Right atrium auricular region (tissue), 2 donors: ENCODE measurements around the gene NR1H4. TPM values are rescaled to one million over a fixed set of nuclear protein-coding genes. Genes with fewer than 3 reads are reported as not detected.

ENCODE experiments used
- DNase-seq: peaks from one replicate; pipeline ENCODE4 v3.0.0-alpha.2; 2019; ENCODE audit warnings: low spot score
- H3K27ac ChIP-seq, 2 donors: fragments of 200-600 bp; sonication (generic); 1 replicate in 1 of 2; 2 replicates in 1 of 2; pipeline ENCODE4 v1.5.1; 2016 to 2019
- H3K27me3 ChIP-seq, 2 donors: fragments of 200-600 bp; sonication (generic); one replicate each; pipeline versions ENCODE4 v1.5.1 to v1.6.0; 2017 to 2019
- H3K36me3 ChIP-seq: fragments of 200-600 bp; sonication (generic); one replicate; pipeline ENCODE4 v1.5.1; 2016
- H3K4me1 ChIP-seq, 2 donors: fragments of 200-600 bp; sonication (generic); one replicate each; pipeline versions ENCODE4 v1.5.1 to v1.6.0; 2017 to 2019
- H3K4me3 ChIP-seq, 2 donors: fragments of 200-600 bp; sonication (generic); 1 replicate in 1 of 2; 2 replicates in 1 of 2; pipeline ENCODE4 v1.5.1; 2017 to 2019; ENCODE audit warnings: mild to moderate bottlenecking in 1 of 2, moderate library complexity in 1 of 2
- H3K9me3 ChIP-seq, 2 donors: fragments of 200-600 bp; sonication (generic); one replicate each; pipeline ENCODE4 v1.5.1; 2019
- CTCF ChIP-seq, 2 donors: fragments of 200-600 bp; sonication (generic); IDR thresholded peaks; one replicate each; pipeline ENCODE4 v1.5.1; 2019; ENCODE audit warnings: antibody characterized with exemption in 2 of 2
- total RNA-seq, 2 donors: library from RNA; depleted of rRNA; stranded (reverse); fragments of >200 nt; gene quantifications; one replicate each; pipeline ENCODE4 v1.1.0, GENCODE V29; 2016

The NR1H4 gene
- total RNA-seq, 2 donors from 2014 or later = not detected

GRCh38 chr12:100608776-100609175 is 135.1 kb downstream of the NR1H4 start:
- Histone ChIP-seq H3K9me3 (no peaks in the 10 kb centered on the region), H3K4me3 (no peak overlapping the region), H3K4me1 (no peaks in the 10 kb centered on the region), H3K27ac (no peak overlapping the region), H3K27me3 (no peaks in the 10 kb centered on the region), H3K36me3 (no peaks in the 10 kb centered on the region)
- no peak for TF ChIP-seq CTCF (IDR thresholded peaks at IDR 0.05)
- DNase-seq = no peak

- no peak for TF ChIP-seq CTCF (IDR thresholded peaks at IDR 0.05)
- no peak overlapping the region for H3K27ac ChIP-seq
Observed at GRCh38 chr12:100610666-100611430, 137.2 kb downstream of the NR1H4 start.

GRCh38 chr12:100612606-100613005 is 138.9 kb downstream of the NR1H4 start:
- no peak for DNase-seq
- TF ChIP-seq CTCF (IDR thresholded peaks at IDR 0.05) = no peak
- Histone ChIP-seq H3K4me1 (no peaks in the 10 kb centered on the region), H3K27me3 (no peaks in the 10 kb centered on the region), H3K9me3 (no peaks in the 10 kb centered on the region), H3K36me3 (no peaks in the 10 kb centered on the region), H3K4me3 (no peak overlapping the region), H3K27ac (no peak overlapping the region)

More at GRCh38 chr12:100610666-100611430, 137.2 kb downstream of the NR1H4 start:
- Histone ChIP-seq H3K9me3 (no peaks in the 10 kb centered on the region), H3K36me3 (no peaks in the 10 kb centered on the region), H3K27me3 (no peaks in the 10 kb centered on the region), H3K4me3 (no peak overlapping the region), H3K4me1 (no peaks in the 10 kb centered on the region)
- no peak for DNase-seq

Other genes with a start within 250 kb of the NR1H4 start
- gene DEPDC4, start 206.8 kb upstream of the NR1H4 start, total RNA-seq = under 1 TPM in 1 of 2 donors, not detected in 1; 0.44 TPM
- 10 to 100 TPM; 21.1 to 36.9 TPM for gene SCYL2, start 206.7 kb upstream of the NR1H4 start, total RNA-seq
- not detected for gene SLC17A8, start 116.8 kb upstream of the NR1H4 start, total RNA-seq
- 1 to 10 TPM; 1.2 to 2.2 TPM for gene GAS2L3, start 99.8 kb downstream of the NR1H4 start, total RNA-seq